ENCODE results near the gene HSPA5. TPM values are rescaled to one million over a fixed set of nuclear protein-coding genes. Genes with fewer than 3 reads are reported as not detected.
"Not testable (repeated sequence)": the region's sequence is repeated elsewhere in the genome, so short reads cannot be mapped to it uniquely, and the experiment has no call there.

The HSPA5 gene
- total RNA-seq, 2 donors from 2014 or later = 211 to 290 TPM

- Mint-ChIP-seq H3K27me3 (ENCODE audit: low read depth) (no peaks in the 10 kb centered on the region), H3K36me3 (ENCODE audit: insufficient read depth in 2 of 2) (peaks cover 3 to 15% of the 10 kb centered on the region in 2 donors), H3K27ac (peak within 1 kb of the TSS; percentile 92), H3K4me3 (peak within 1 kb of the TSS; percentile 94), H3K4me1 (ENCODE audit: low read depth) (peaks cover 46% of the 10 kb centered on the region), H3K9me3 (no peaks in the 10 kb centered on the region)
- ATAC-seq (replicated peaks in 1 of 2) = peak; percentile 99
- DNase-seq = peak; percentile 94 to 97
Observed at GRCh38 chr9:125200216-125201047, 40.7 kb downstream of the HSPA5 start, which contains the start of gene RABEPK. TSS of gene RABEPK (plus strand) at chr9:125200542. CDS start at chr9:125203014, 2,472 bp downstream.

GRCh38 chr9:125195591-125195990, 45.6 kb downstream of the HSPA5 start:
- not testable (repeated sequence) for H3K36me3 Mint-ChIP-seq (ENCODE audit: insufficient read depth in 2 of 2); H3K9me3 Mint-ChIP-seq; ATAC-seq (replicated peaks in 1 of 2); DNase-seq; H3K27me3 Mint-ChIP-seq (ENCODE audit: low read depth)
- Mint-ChIP-seq H3K27ac (peak overlapping the region; percentile 22), H3K4me3 (peak overlapping the region; percentile 78 to 80), H3K4me1 (ENCODE audit: low read depth) (peaks cover 65% of the 10 kb centered on the region)

- H3K4me1 Mint-ChIP-seq (ENCODE audit: low read depth) = peaks cover 67% of the 10 kb centered on the region
- peak overlapping the region; percentile 92 for H3K27ac Mint-ChIP-seq
- not testable (repeated sequence) for ATAC-seq (replicated peaks in 1 of 2); H3K9me3 Mint-ChIP-seq; H3K27me3 Mint-ChIP-seq (ENCODE audit: low read depth); DNase-seq; H3K36me3 Mint-ChIP-seq (ENCODE audit: insufficient read depth in 2 of 2)
- peak overlapping the region; percentile 78 to 80 for H3K4me3 Mint-ChIP-seq
Observed at GRCh38 chr9:125194466-125194865, 46.7 kb downstream of the HSPA5 start.

GRCh38 chr9:125190361-125190801, 50.8 kb downstream of the HSPA5 start:
- Mint-ChIP-seq H3K4me1 (ENCODE audit: low read depth) (peaks cover 78% of the 10 kb centered on the region), H3K9me3 (no peaks in the 10 kb centered on the region), H3K36me3 (ENCODE audit: insufficient read depth in 2 of 2) (peaks cover 0 to 3% of the 10 kb centered on the region in 2 donors), H3K27ac (peak overlapping the region; percentile 90), H3K27me3 (ENCODE audit: low read depth) (no peaks in the 10 kb centered on the region), H3K4me3 (peak overlapping the region; percentile 97)
- DNase-seq (peak; percentile 17 to 21), ATAC-seq (replicated peaks in 1 of 2) (peak in 1 of 2 donors; percentile 2)

GRCh38 chr9:125189361-125190289, 51.5 kb downstream of the HSPA5 start, which contains the start of gene PPP6C:
TSS of gene PPP6C (minus strand) at chr9:125189803. CDS start at chr9:125189718, 85 bp downstream.
- Mint-ChIP-seq H3K9me3 (no peaks in the 10 kb centered on the region), H3K27ac (peak within 1 kb of the TSS; percentile 90), H3K36me3 (ENCODE audit: insufficient read depth in 2 of 2) (peaks cover 0 to 3% of the 10 kb centered on the region in 2 donors), H3K4me3 (peak within 1 kb of the TSS; percentile 97), H3K27me3 (ENCODE audit: low read depth) (no peaks in the 10 kb centered on the region), H3K4me1 (ENCODE audit: low read depth) (peaks cover 74% of the 10 kb centered on the region)
- peak; percentile 98 to 99 for DNase-seq
- ATAC-seq (replicated peaks in 1 of 2) = peak; percentile 96

GRCh38 chr9:125189011-125189360, 52.2 kb downstream of the HSPA5 start:
- peak; percentile 6 to 25 for ATAC-seq (replicated peaks in 1 of 2)
- Mint-ChIP-seq H3K27ac (peak overlapping the region; percentile 81), H3K4me1 (ENCODE audit: low read depth) (peaks cover 73% of the 10 kb centered on the region), H3K36me3 (ENCODE audit: insufficient read depth in 2 of 2) (peaks cover 0 to 6% of the 10 kb centered on the region in 2 donors), H3K27me3 (ENCODE audit: low read depth) (no peaks in the 10 kb centered on the region), H3K9me3 (no peaks in the 10 kb centered on the region), H3K4me3 (peak overlapping the region; percentile 97)
- DNase-seq = peak; percentile 53

Other genes with a start within 250 kb of the HSPA5 start
- gene SCAI, start 97.8 kb downstream of the HSPA5 start, total RNA-seq = 10 to 100 TPM; 14.5 to 16.9 TPM
- gene PPP6C, start 51.5 kb downstream of the HSPA5 start, total RNA-seq = 10 to 100 TPM; 38.0 to 41.4 TPM
- 10 to 100 TPM; 28.1 to 32.7 TPM for gene RABEPK, start 40.8 kb downstream of the HSPA5 start, total RNA-seq
- gene GAPVD1, start 20.5 kb upstream of the HSPA5 start, total RNA-seq = 10 to 100 TPM; 40.0 to 51.9 TPM